HUES48 (cell line): ENCODE measurements around the gene COL6A1.
"Not testable (repeated sequence)": the region's sequence is repeated elsewhere in the genome, so short reads cannot be mapped to it uniquely, and the experiment has no call there.

Experiments used
- H3K27ac ChIP-seq: one replicate; pipeline ENCODE4 v1.7.0; 2013; ENCODE audit warnings: low read depth, low read length, inconsistent platforms
- H3K27me3 ChIP-seq: 2 replicates; pipeline ENCODE4 v1.6.1; 2013; ENCODE audit warnings: mild to moderate bottlenecking, low read length; ENCODE audit not compliant: control insufficient read depth, insufficient read depth
- H3K36me3 ChIP-seq: 2 replicates; pipeline ENCODE4 v1.6.1; 2013; ENCODE audit warnings: low read length; ENCODE audit not compliant: control insufficient read depth, insufficient read depth
- H3K4me1 ChIP-seq: 2 replicates; pipeline ENCODE4 v1.6.1; 2013; ENCODE audit warnings: mild to moderate bottlenecking, low read length; ENCODE audit not compliant: control insufficient read depth, insufficient read depth
- H3K4me3 ChIP-seq: 2 replicates; pipeline ENCODE4 v1.5.1; 2013; ENCODE audit warnings: mild to moderate bottlenecking, low read depth, low read length
- H3K9ac ChIP-seq: 2 replicates; pipeline ENCODE4 v1.6.1; 2013; ENCODE audit warnings: mild to moderate bottlenecking, low read depth, low read length, moderate library complexity
- H3K9me3 ChIP-seq: 2 replicates; pipeline ENCODE4 v1.6.1; 2013; ENCODE audit warnings: low read length; ENCODE audit not compliant: control insufficient read depth, insufficient read depth

Gene COL6A1

DNA sequence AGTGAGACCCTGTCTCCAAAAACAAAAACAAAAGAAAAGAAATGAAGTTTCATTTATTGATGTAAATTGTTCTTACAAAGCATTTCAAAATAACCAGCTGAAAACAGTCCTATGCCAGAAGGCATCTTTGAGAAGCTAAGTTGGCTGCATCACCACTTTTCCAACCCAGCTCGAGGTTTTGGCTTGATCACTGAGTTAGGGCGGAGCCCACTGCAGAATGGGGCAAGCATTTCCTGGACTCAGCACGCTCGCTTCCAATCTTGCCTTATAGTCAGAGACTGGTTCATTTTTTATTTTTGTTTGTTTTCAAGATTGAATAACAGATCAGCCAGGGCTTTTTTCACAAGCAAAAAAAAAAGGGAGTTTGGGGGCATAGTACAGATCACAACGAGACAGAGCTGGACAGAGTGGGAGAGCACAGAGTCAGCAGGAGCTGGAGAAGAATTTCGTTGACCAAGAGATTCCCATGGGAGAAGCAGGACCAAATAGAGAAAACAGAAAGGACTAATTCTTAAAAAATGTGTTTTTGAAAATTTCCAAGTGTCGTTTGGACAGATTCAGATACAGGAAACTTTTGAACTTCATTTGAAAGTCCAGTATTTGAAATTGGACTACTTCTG lies 23.5 kb upstream of the COL6A1 start:
- H3K27ac ChIP-seq, result no peak overlapping the region
- no peak overlapping the region for H3K4me3 ChIP-seq
- no peak overlapping the region for H3K9ac ChIP-seq
- H3K36me3 ChIP-seq, result no peaks in the 10 kb centered on the region
- no peaks in the 10 kb centered on the region for H3K4me1 ChIP-seq
- H3K9me3 ChIP-seq, result peaks cover 25% of the 10 kb centered on the region
- no peaks in the 10 kb centered on the region for H3K27me3 ChIP-seq

DNA sequence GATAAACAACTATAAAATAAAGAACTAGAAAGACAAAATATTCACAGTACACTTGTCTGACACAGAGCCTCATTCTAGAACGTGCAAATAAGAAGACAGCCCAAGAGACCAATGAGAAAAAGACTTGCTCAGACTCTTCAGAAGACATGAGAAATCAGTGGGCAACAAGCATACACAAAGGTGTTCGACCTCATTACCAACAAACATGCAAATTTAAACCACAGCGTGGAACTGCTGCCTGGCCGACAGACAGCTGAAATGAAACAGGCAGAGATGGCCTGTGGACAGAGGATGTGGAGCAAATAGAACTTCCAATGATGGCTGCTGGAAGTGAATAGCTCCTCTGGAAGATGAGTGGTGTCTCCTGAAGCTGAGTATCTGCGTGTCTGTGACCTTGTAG lies 22.4 kb upstream of the COL6A1 start:
- Histone ChIP-seq H3K4me1 (no peaks in the 10 kb centered on the region), H3K36me3 (no peaks in the 10 kb centered on the region), H3K27ac (no peak overlapping the region), H3K4me3 (no peak overlapping the region), H3K27me3 (no peaks in the 10 kb centered on the region), H3K9me3 (peaks cover 36% of the 10 kb centered on the region), H3K9ac (no peak overlapping the region)

DNA sequence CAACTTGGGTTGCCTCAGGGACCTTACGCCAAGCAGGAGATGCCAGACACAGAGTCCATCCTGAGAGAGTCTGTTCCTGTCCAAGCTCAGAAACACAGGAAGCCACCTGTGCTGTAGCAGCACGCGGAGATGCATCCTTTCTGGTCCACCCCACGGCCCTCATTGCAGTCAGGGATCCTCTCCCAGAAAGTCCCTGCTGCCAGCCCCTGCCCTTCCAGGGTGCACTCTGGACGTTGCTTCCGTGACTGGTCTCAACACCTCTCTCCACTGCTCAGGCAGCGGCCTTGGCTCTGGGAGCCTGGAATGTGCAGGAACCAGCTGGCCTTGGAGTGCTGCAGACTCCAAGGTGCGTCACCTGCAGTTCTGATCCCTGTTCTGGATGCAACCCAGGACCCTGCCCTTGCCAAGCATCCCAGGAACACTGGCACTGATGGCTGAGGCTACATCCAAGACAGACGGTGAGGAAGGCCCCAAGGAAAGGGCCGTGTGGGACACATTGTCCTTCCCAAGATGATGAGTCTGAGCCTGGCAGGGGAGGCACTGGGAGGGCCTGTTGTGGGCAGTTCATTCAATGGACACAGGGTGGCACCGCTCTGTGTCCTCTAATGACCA lies 21.7 kb upstream of the COL6A1 start:
- no peaks in the 10 kb centered on the region for H3K4me1 ChIP-seq
- H3K9me3 ChIP-seq, result peaks cover 43% of the 10 kb centered on the region
- no peak overlapping the region for H3K9ac ChIP-seq
- H3K27me3 ChIP-seq, result no peaks in the 10 kb centered on the region
- no peaks in the 10 kb centered on the region for H3K36me3 ChIP-seq
- H3K27ac ChIP-seq, result no peak overlapping the region
- no peak overlapping the region for H3K4me3 ChIP-seq

DNA sequence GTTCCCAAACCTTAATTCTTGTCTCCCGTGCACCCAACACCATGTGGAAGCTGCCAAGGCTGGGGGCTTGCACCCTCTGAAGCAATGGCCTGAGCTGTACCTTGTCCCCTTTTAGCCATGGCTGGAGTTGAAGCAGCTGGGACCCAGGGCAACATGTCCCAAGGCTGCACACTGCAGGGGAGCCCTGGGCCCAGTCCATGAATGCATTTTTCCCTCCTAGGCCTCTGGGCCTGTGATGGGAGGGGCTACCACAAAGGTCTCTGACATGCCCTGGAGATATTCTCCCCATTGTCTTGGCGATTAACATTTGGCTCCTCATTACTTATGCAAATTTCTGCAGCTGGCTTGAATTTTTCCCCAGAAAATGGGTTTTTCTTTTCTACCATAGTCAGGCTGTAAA lies 20.2 kb upstream of the COL6A1 start:
- peaks cover 51% of the 10 kb centered on the region for H3K9me3 ChIP-seq
- H3K36me3 ChIP-seq, H3K27me3 ChIP-seq, H3K27ac ChIP-seq, H3K4me1 ChIP-seq, H3K9ac ChIP-seq, H3K4me3 ChIP-seq: not testable (repeated sequence)

DNA sequence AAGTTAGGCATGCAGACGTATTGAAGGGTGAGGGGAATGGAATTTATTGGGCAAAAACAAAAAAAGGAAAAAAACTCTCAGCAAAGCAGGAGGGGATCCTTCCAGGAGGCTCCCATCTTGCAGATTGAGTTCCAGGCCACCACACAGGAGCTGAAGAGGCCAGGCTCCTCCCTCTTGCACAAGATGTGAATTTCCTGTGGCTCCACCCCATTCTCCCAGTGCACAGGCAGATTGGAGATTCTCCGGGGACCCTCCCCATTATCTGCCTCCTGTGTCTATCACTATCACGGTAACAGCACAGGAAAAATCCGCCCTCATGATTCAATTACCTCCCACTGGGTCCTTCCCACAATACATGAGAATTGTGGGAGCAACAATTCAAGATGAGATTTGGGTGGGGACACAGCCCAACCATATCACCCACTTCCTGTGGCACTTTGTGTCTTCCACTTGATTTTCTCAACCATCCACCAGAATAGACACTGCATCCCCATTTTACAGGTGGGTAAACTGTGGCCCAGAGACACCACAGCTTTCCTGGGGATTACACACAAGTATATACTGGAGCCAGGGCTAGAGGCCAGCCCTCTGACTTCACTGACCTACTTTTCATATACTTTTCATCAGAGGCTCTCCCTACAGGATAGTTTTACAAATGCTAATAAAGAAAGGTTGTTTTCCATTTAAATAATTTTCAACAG lies 18.9 kb upstream of the COL6A1 start:
- H3K27ac ChIP-seq, result no peak overlapping the region
- no peak overlapping the region for H3K4me3 ChIP-seq
- no peaks in the 10 kb centered on the region for H3K27me3 ChIP-seq
- no peaks in the 10 kb centered on the region for H3K36me3 ChIP-seq
- H3K9ac ChIP-seq, result no peak overlapping the region
- no peaks in the 10 kb centered on the region for H3K4me1 ChIP-seq
- peaks cover 43% of the 10 kb centered on the region for H3K9me3 ChIP-seq

DNA sequence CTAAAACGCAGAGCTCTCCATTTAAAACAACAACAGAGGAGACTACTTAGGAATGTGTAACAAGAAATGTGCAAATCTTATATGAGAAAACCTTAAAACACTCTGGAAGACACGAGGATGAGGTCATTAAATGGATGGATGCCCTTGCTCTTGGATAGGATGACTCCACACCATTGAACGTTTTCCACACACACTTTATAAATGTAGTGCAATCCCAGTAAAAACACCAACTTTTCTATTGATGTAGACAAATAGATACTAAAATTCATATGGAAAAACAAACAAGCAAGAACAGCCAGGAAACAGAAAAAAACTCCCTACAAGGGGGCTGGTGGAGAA lies 18.4 kb upstream of the COL6A1 start:
- Histone ChIP-seq H3K9me3 (peaks cover 41% of the 10 kb centered on the region), H3K36me3 (no peaks in the 10 kb centered on the region), H3K9ac (no peak overlapping the region), H3K27me3 (no peaks in the 10 kb centered on the region), H3K4me1 (no peaks in the 10 kb centered on the region), H3K4me3 (no peak overlapping the region), H3K27ac (no peak overlapping the region)

DNA sequence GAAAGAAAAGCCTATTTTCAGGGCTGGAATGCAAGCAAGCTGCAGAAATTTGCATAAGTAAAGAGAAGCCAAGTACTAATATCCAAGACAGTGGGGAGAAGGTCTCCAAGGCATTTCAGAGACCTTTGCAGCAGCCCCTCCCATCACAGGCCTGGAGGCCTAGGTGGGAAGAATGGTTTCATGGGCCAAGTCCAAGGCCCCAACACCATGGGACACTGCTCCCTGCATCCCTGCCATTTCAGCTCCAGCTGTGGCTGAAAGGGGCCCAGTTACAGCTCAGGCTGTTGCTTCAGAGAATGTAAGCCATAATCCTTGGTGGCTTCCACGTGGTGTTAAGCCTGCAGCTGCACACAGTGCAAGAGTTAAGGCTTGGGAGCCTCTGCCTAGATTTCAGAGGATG lies 16.9 kb upstream of the COL6A1 start:
- no peak overlapping the region for H3K9ac ChIP-seq
- H3K36me3 ChIP-seq, result no peaks in the 10 kb centered on the region

DNA sequence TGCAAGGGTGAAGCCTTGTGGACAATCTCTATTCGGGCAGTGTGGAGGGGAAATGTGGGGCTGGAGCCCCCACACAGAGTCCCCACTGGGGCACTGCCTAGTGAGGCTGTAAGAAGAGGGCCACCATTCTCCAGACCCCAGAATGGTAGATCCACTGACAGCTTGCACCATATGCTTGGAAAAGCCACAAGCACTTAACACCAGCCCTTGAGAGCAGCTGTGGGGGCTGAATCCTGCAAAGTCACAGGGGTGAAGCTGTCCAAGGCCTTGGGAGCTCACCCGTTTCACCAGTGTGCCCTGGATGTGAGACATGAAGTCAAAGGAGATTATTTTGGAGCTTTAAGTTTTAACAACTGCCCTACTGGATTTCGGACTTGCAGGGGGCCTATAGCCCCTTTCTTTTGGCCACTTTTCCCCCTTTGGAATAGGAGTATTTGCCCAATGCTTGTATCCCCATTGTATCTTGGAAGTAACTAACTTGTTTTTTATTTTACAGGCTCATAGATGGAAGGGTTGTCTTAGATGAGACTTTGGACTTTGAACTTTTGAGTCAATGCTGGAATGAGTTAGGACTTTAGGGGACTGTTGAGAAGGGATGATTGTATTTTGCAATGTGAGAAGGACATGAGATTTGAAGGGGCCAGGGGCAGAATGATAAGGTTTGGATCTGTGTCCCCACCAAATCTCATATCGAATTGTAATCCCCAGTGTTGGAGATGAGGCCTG lies 16.3 kb upstream of the COL6A1 start:
- Histone ChIP-seq H3K27me3 (no peaks in the 10 kb centered on the region), H3K4me1 (no peaks in the 10 kb centered on the region), H3K36me3 (no peaks in the 10 kb centered on the region), H3K9me3 (peaks cover 41% of the 10 kb centered on the region), H3K4me3 (no peak overlapping the region), H3K9ac (no peak overlapping the region), H3K27ac (no peak overlapping the region)

More for the DNA sequence above, 16.9 kb upstream of the COL6A1 start:
- Histone ChIP-seq H3K4me1 (no peaks in the 10 kb centered on the region), H3K4me3 (no peak overlapping the region), H3K9me3 (peaks cover 41% of the 10 kb centered on the region), H3K27me3 (no peaks in the 10 kb centered on the region), H3K27ac (no peak overlapping the region)

DNA sequence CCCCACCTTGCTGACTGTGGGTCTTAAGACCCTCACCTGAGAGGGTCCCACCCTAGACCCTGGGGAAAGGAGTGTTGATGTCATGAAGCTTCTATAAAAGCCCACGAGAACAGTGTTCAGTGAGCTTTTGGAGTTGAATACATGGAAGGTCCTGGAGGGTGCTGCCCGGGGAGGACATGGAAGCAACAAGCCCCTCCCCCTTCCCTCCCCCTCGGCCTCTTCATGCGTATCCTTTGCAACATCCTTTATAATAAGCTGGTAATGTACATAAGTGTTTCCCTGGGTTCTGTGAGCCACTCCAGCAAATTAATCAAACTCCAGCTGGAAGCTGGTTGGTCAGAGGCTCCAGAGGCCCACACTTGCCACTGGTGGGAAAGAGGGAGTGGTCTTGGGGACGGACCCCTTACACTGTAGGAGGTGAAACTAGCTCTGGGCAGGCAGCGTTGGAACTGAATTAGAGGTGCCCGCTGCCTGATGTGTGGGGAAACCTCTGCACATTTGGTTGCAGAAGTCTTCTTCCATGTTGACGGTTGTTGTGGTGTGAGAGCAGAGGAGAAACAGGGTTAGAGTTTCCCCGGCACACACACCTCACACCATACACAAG lies 14.7 kb upstream of the COL6A1 start:
- no peak overlapping the region for H3K4me3 ChIP-seq
- peaks cover 29% of the 10 kb centered on the region for H3K9me3 ChIP-seq
- no peak overlapping the region for H3K9ac ChIP-seq
- H3K4me1 ChIP-seq, result peaks cover under 1% of the 10 kb centered on the region; the same call in 1 of the 2 replicates
- no peaks in the 10 kb centered on the region for H3K36me3 ChIP-seq
- H3K27me3 ChIP-seq, result no peaks in the 10 kb centered on the region
- no peak overlapping the region for H3K27ac ChIP-seq

DNA sequence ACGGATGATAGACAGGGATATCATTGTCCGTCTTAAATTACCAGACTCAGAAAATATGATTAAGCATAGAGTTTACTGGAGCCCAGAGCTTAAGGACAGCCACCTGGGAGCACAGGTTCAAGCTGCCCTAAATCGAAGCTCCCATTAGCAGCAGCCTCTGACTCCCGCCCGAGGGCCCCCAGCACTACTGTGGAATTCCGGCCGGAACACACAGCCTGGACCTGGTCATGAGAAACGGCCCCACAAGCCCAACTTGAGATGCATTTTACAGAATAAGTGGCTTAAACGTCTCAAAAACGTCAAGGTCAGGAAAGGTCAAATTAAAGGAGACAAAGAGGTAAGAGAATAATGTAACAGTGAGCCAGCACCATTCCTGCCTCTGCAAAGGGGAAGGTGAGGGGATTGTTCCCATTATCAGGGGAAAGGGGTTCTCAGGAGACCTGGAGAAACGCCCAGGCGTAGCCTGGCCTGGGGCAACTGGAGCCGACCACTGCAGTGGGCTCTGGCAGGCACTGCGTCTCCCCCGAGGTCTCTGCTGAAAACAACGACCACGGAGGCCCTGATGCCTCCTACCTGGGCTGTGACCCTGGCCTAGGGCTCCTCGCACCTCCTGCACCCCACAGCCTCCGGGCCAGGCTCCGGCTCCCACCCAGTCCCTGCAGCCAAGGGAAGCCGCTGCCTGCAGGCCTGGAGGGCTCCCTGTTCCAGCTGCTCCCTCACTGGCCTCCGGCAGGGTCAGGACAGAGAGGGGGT lies 11.5 kb upstream of the COL6A1 start:
- Histone ChIP-seq H3K27ac (no peak overlapping the region), H3K27me3 (no peaks in the 10 kb centered on the region; the same call in 1 of the 2 replicates), H3K4me3 (no peak overlapping the region)

More for the DNA sequence above, 11.5 kb upstream of the COL6A1 start:
- H3K4me1 ChIP-seq, result peaks cover 16% of the 10 kb centered on the region
- H3K36me3 ChIP-seq, result no peaks in the 10 kb centered on the region
- no peak overlapping the region for H3K9ac ChIP-seq
- H3K9me3 ChIP-seq, result peaks cover 8% of the 10 kb centered on the region
